A549 (cell line): ENCODE data around the gene FAM162A. TPM values are rescaled to one million over a fixed set of nuclear protein-coding genes. Genes with fewer than 3 reads are reported as not detected.

Source experiments
- ATAC-seq, 2 experiments: fragments of 200-7000 bp in 1 of 2; fragments of >200 bp in 1 of 2; cut with Nextera tagmentation in 1 of 2; cut with Tn5 transposase in 1 of 2; 3 replicates each; pipeline versions ENCODE4 v1.8.0 to v1.9.1; 2018 to 2020; ENCODE audit warnings: mild to moderate bottlenecking in 1 of 2, moderate library complexity in 1 of 2
- CTCF ChIA-PET: fragments of 300-600 bp; sonication (Branson Sonifier 250); formaldehyde crosslinking; extraction: SDS; loops from one replicate; lab custom pipeline; 2021; ENCODE audit warnings: antibody characterized with exemption, inconsistent platforms; lab: Yijun Ruan, JAX
- POLR2A ChIA-PET: fragments of 350-600 bp; formaldehyde crosslinking; extraction: SDS; loops from one replicate; lab custom pipeline; 2021; ENCODE audit warnings: antibody characterized with exemption, inconsistent platforms; lab: Yijun Ruan, JAX
- DNase-seq, 2 experiments: peaks; one replicate each; pipeline versions ENCODE4 v3.0.0 to v3.0.0-alpha.2; 2011 to 2016; ENCODE audit warnings: low read depth in 1 of 2, low spot score in 1 of 2
- FAIRE-seq: peaks from 2 replicates; lab custom pipeline; 2011; peaks lifted over from hg19 to GRCh38; lab: Jason Lieb, UNC
- H3K27ac ChIP-seq, 2 experiments: fragments of >200 bp; sonication (Bioruptor Twin); formaldehyde crosslinking; 3 replicates each; pipeline ENCODE4 v1.5.1; 2016 to 2017
- H3K4me1 ChIP-seq: fragments of >200 bp; sonication (Bioruptor Twin); formaldehyde crosslinking; 3 replicates; pipeline ENCODE4 v1.6.1; 2016
- H3K4me2 ChIP-seq: fragments of >200 bp; sonication (Bioruptor Twin); formaldehyde crosslinking; 3 replicates; pipeline ENCODE4 v1.6.1; 2016
- H3K4me3 ChIP-seq: fragments of >200 bp; sonication (Bioruptor Twin); formaldehyde crosslinking; 3 replicates; pipeline ENCODE4 v1.5.1; 2016
- H3K9me3 ChIP-seq: fragments of >200 bp; sonication (Bioruptor Twin); formaldehyde crosslinking; 3 replicates; pipeline ENCODE4 v1.6.1; 2016
- BCL3 ChIP-seq: fragments of >200 bp; sonication (Bioruptor Twin); formaldehyde crosslinking; IDR thresholded peaks from 3 replicates; pipeline ENCODE4 v1.6.1; 2016
- CBX8 ChIP-seq: fragments of 200-600 bp; sonication (generic); IDR thresholded peaks from 2 replicates; pipeline ENCODE4 v1.6.1; 2016
- CEBPB ChIP-seq, 2 experiments: fragments of >200 bp in 1 of 2; sonication (Bioruptor Twin) in 1 of 2; formaldehyde crosslinking in 1 of 2; IDR thresholded peaks; 2 replicates each; pipeline ENCODE4 v1.6.1; 2012 to 2016
- EHF ChIP-seq: fragments of 250-450 bp; sonication (Bioruptor Pico); IDR thresholded peaks from 2 replicates; pipeline ENCODE4 v1.5.0; 2020; ENCODE audit warnings: mild to moderate bottlenecking
- EP300 ChIP-seq, 2 experiments: fragments of >200 bp; sonication (Bioruptor Twin); formaldehyde crosslinking; IDR thresholded peaks; 2 replicates in 1 of 2; 3 replicates in 1 of 2; pipeline ENCODE4 v1.6.1; 2016 to 2017
- ESRRA ChIP-seq: fragments of 150-350 bp; IDR thresholded peaks from 2 replicates; pipeline ENCODE4 v1.6.1; 2014; ENCODE audit warnings: mild to moderate bottlenecking, low read length, borderline replicate concordance
- FOXS1 ChIP-seq: fragments of 250-450 bp; sonication (Bioruptor Pico); IDR thresholded peaks from 2 replicates; pipeline ENCODE4 v1.5.0; 2020; ENCODE audit warnings: mild to moderate bottlenecking, moderate library complexity
- HES2 ChIP-seq: fragments of >200 bp; sonication (Bioruptor Twin); formaldehyde crosslinking; IDR thresholded peaks from 2 replicates; pipeline ENCODE4 v1.6.1; 2016
- HMGXB4 ChIP-seq: fragments of 250-450 bp; sonication (Bioruptor Pico); IDR thresholded peaks from 2 replicates; pipeline ENCODE4 v1.5.0; 2021; ENCODE audit warnings: mild to moderate bottlenecking, moderate library complexity, borderline replicate concordance
- HOXA7 ChIP-seq: fragments of 250-450 bp; sonication (Bioruptor Pico); IDR thresholded peaks from 2 replicates; pipeline ENCODE4 v1.5.0; 2020; ENCODE audit warnings: mild to moderate bottlenecking, moderate library complexity
- HOXB13 ChIP-seq: fragments of 250-450 bp; sonication (Bioruptor Pico); IDR thresholded peaks from 2 replicates; pipeline ENCODE4 v1.5.0; 2020; ENCODE audit warnings: low read depth, mild to moderate bottlenecking, moderate library complexity
- HOXB5 ChIP-seq: fragments of 250-450 bp; sonication (Bioruptor Pico); IDR thresholded peaks from 2 replicates; pipeline ENCODE4 v1.5.0; 2020; ENCODE audit warnings: mild to moderate bottlenecking, moderate library complexity
- JUN ChIP-seq, 2 experiments: fragments of >200 bp; sonication (Bioruptor Twin); formaldehyde crosslinking; IDR thresholded peaks; 2 replicates in 1 of 2; 3 replicates in 1 of 2; pipeline ENCODE4 v1.6.1; 2016 to 2017
- KDM5A ChIP-seq: fragments of 200-600 bp; sonication (generic); IDR thresholded peaks from 2 replicates; pipeline ENCODE4 v1.6.1; 2016; ENCODE audit warnings: antibody characterized with exemption, mild to moderate bottlenecking
- MAX ChIP-seq: IDR thresholded peaks from 2 replicates; pipeline ENCODE4 v1.6.1; 2012
- MYC ChIP-seq: IDR thresholded peaks from 2 replicates; pipeline ENCODE4 v1.6.1; 2012; ENCODE audit warnings: mild to moderate bottlenecking, inconsistent platforms, low read length, improper control_type of control experiment, borderline replicate concordance
- PHF8 ChIP-seq: fragments of 200-600 bp; sonication (generic); IDR thresholded peaks from 2 replicates; pipeline ENCODE4 v1.6.1; 2016; ENCODE audit warnings: low read depth, mild to moderate bottlenecking, antibody characterized with exemption, moderate library complexity, borderline replicate concordance
- POLR2A ChIP-seq: IDR thresholded peaks from 2 replicates; pipeline ENCODE4 v1.6.1; 2012; ENCODE audit warnings: mild to moderate bottlenecking, low read length
- POLR2AphosphoS2 ChIP-seq: conservative IDR thresholded peaks from 2 replicates; pipeline ENCODE4 v1.6.1; 2012; ENCODE audit warnings: low read length, improper control_type of control experiment, inconsistent platforms
- RARB ChIP-seq: fragments of 250-450 bp; sonication (Bioruptor Pico); IDR thresholded peaks from 2 replicates; pipeline ENCODE4 v1.8.0; 2021; ENCODE audit warnings: mild to moderate bottlenecking, moderate library complexity
- RFX5 ChIP-seq: fragments of 450-650 bp; IDR thresholded peaks from 2 replicates; pipeline ENCODE4 v1.7.1; 2014; ENCODE audit warnings: antibody characterized with exemption, mild to moderate bottlenecking, moderate library complexity
- RNF2 ChIP-seq: fragments of 200-600 bp; sonication (generic); IDR thresholded peaks from 2 replicates; pipeline ENCODE4 v1.6.1; 2016; ENCODE audit warnings: low read depth, mild to moderate bottlenecking, antibody characterized with exemption, moderate library complexity, borderline replicate concordance
- TFCP2L1 ChIP-seq: fragments of 250-450 bp; sonication (Bioruptor Pico); IDR thresholded peaks from 2 replicates; pipeline ENCODE4 v1.5.0; 2021; ENCODE audit warnings: mild to moderate bottlenecking
- ZC3H11A ChIP-seq: fragments of 450-650 bp; IDR thresholded peaks from 2 replicates; pipeline ENCODE4 v1.6.1; 2014; ENCODE audit warnings: antibody characterized with exemption, mild to moderate bottlenecking
- ZFP36 ChIP-seq: fragments of 450-650 bp; IDR thresholded peaks from 2 replicates; pipeline ENCODE4 v1.6.1; 2014; ENCODE audit warnings: borderline replicate concordance; ENCODE audit not compliant: partially characterized antibody
- ZSCAN20 ChIP-seq: fragments of 250-450 bp; sonication (Bioruptor Pico); IDR thresholded peaks from 2 replicates; pipeline ENCODE4 v1.8.0; 2022; ENCODE audit warnings: mild to moderate bottlenecking, moderate library complexity
- WGBS: methylation state at CpG from one replicate; pipeline ENCODE4 v1.1.6; 2017; ENCODE audit errors: missing lambda C conversion rate; 5-methylcytosine and 5-hydroxymethylcytosine counted together
- polyA plus RNA-seq, 4 experiments: library from polyadenylated mRNA; depleted of rRNA in 3 of 4; stranded (reverse); fragments of >200 nt; fragmentation: RNase III in 1 of 4; extraction: RNeasy Plus Mini Kit Qiagen cat#74134 plus additional on column Dnase treatment in 1 of 4; gene quantifications; 2 replicates in 3 of 4; 3 replicates in 1 of 4; pipeline ENCODE4 v1.2.3, GENCODE V29; 2011 to 2017

The FAM162A gene
- polyA plus RNA-seq, 2 of the 4 experiments (the other 2 are of a cell fraction): 41.8 to 61.1 TPM

GRCh38 chr3:122406198-122406597 lies 22.2 kb downstream of the FAM162A start:
- Histone ChIP-seq H3K27ac (no peak overlapping the region), H3K4me1 (peaks cover 5% of the 10 kb centered on the region; the same call in 1 of the 3 replicates), H3K4me3 (no peak overlapping the region), H3K4me2 (no peak overlapping the region), H3K9me3 (no peaks in the 10 kb centered on the region)
- ChIA-PET POLR2A (no interaction called here), CTCF (interaction anchor here (1.0 to 3.7 kb wide), 2 partner anchors 13 to 797 kb away, joined by 3 to 12 read pairs; no protein-coding TSS in a partner anchor)
- 83% methylated on average over 4 of the region's 4 CpGs for WGBS
- ATAC-seq (no peak), DNase-seq (no peak), FAIRE-seq (no peak)
- TF ChIP-seq RARB (CRISPR knock-in tag): no peak
- no peak for TF ChIP-seq CBX8
- TF ChIP-seq ZFP36: no peak
- no peak for TF ChIP-seq HOXB5 (CRISPR knock-in tag)
- no peak for TF ChIP-seq ZC3H11A
- TF ChIP-seq JUN (IDR thresholded peaks at IDR 0.05): no peak
- TF ChIP-seq ZSCAN20 (CRISPR knock-in tag): no peak
- no peak for TF ChIP-seq HOXB13 (CRISPR knock-in tag)
- TF ChIP-seq KDM5A: no peak

- ChIA-PET POLR2A (interaction anchor here (0.9 to 1.0 kb wide), 2 partner anchors 8 to 25 kb away, joined by 3 to 4 read pairs; partner anchors contain the start of genes MIX23 and WDR5B), CTCF (interaction anchor here (1.1 to 3.6 kb wide), 5 partner anchors 12 to 271 kb away, joined by 3 to 22 read pairs (median 7); partner anchors contain the start of genes FAM162A and MIX23)
- H3K4me1 ChIP-seq: peaks cover 5% of the 10 kb centered on the region; the same call in 1 of the 3 replicates
- H3K27ac ChIP-seq: no peak overlapping the region
- no peak overlapping the region for H3K4me3 ChIP-seq
- no peaks in the 10 kb centered on the region for H3K9me3 ChIP-seq
- 91% methylated on average over 1 of the region's 1 CpG for WGBS
- TF ChIP-seq ESRRA (no peak), FOXS1 (CRISPR knock-in tag) (no peak), KDM5A (no peak), JUN (IDR thresholded peaks at IDR 0.05) (no peak), MAX (no peak), CEBPB (IDR thresholded peaks at IDR 0.05) (no peak), POLR2AphosphoS2 (no peak), ZFP36 (no peak), MYC (no peak), TFCP2L1 (CRISPR knock-in tag) (no peak)
- DNase-seq: no peak
- no peak overlapping the region for H3K4me2 ChIP-seq
- no peak for FAIRE-seq
- ATAC-seq: no peak
Measured at GRCh38 chr3:122407946-122408345, 24.0 kb downstream of the FAM162A start.

- TF ChIP-seq EHF (CRISPR knock-in tag) (no peak), BCL3 (no peak), CEBPB (IDR thresholded peaks at IDR 0.05) (no peak)
- Histone ChIP-seq H3K4me3 (no peak overlapping the region), H3K9me3 (no peaks in the 10 kb centered on the region), H3K4me2 (no peak overlapping the region), H3K27ac (no peak overlapping the region), H3K4me1 (peaks cover 6% of the 10 kb centered on the region; the same call in 1 of the 3 replicates)
- ATAC-seq: no peak
- POLR2A ChIA-PET: interaction anchor here (2.2 kb wide), 1 partner anchor 25 kb away, joined by 5 read pairs; the partner anchor contains the start of gene FAM162A
- CTCF ChIA-PET: interaction anchor here (1.3 to 3.6 kb wide), 4 partner anchors 16 to 270 kb away, joined by 3 to 22 read pairs (median 14); partner anchors contain the start of genes FAM162A and MIX23
- FAIRE-seq: no peak
- WGBS: 77% methylated on average over 6 of the region's 6 CpGs
- DNase-seq: no peak
Measured at GRCh38 chr3:122409446-122409845, 25.5 kb downstream of the FAM162A start.

- H3K27ac ChIP-seq: no peak overlapping the region
Measured at GRCh38 chr3:122410111-122410510, 26.1 kb downstream of the FAM162A start.

More at GRCh38 chr3:122410111-122410510, 26.1 kb downstream of the FAM162A start:
- Histone ChIP-seq H3K4me3 (no peak overlapping the region), H3K4me2 (no peak overlapping the region), H3K4me1 (peaks cover 13% of the 10 kb centered on the region)
- no peak for FAIRE-seq
- CTCF ChIA-PET: interaction anchor here (2.6 to 3.6 kb wide), 3 partner anchors 17 to 269 kb away, joined by 7 to 22 read pairs (median 21); partner anchors contain the start of genes FAM162A and MIX23
- 92% methylated on average over 4 of the region's 4 CpGs for WGBS
- TF ChIP-seq RFX5 (no peak), HES2 (no peak), RNF2 (no peak), HMGXB4 (CRISPR knock-in tag) (no peak), TFCP2L1 (CRISPR knock-in tag) (no peak), POLR2A (no peak), PHF8 (no peak), EP300 (IDR thresholded peaks at IDR 0.05) (no peak), ESRRA (no peak), HOXA7 (CRISPR knock-in tag) (no peak), HOXB13 (CRISPR knock-in tag) (no peak)
- TF ChIP-seq, all 56 proteins: peak for 0
- no peaks in the 10 kb centered on the region for H3K9me3 ChIP-seq
- POLR2A ChIA-PET: interaction anchor here (2.2 kb wide), 1 partner anchor 26 kb away, joined by 5 read pairs; the partner anchor contains the start of gene FAM162A
- DNase-seq (no peak), ATAC-seq (no peak)
